HCT116 (cell line): Measurements from ENCODE around the gene CDK7. TPM values are rescaled to one million over a fixed set of nuclear protein-coding genes. Genes with fewer than 3 reads are reported as not detected.
"Not testable (repeated sequence)": the region's sequence is repeated elsewhere in the genome, so short reads cannot be mapped to it uniquely, and the experiment has no call there.

ENCODE experiments used
- ATAC-seq: fragments of 200-7000 bp; cut with Tn5 transposase; 2 replicates; pipeline ENCODE4 v1.9.1; 2020; ENCODE audit warnings: mild to moderate bottlenecking, moderate library complexity
- BruUV-seq: library from RNA; stranded (reverse); fragments of 400-500 nt; replicated peaks from 2 replicates; lab custom pipeline; 2021; lab: Mats Ljungman, UMichigan
- CTCF ChIA-PET: fragments of 300-600 bp; sonication (Branson Sonifier 250); formaldehyde crosslinking; loops from one replicate; lab custom pipeline; 2021; ENCODE audit warnings: antibody characterized with exemption; lab: Charles Lee
- POLR2A ChIA-PET: fragments of 300-600, 350-600 bp; sonication (Branson Sonifier 250); formaldehyde crosslinking; loops from one replicate; lab custom pipeline; 2021; ENCODE audit warnings: antibody characterized with exemption; lab: Charles Lee
- RAD21 ChIA-PET, 2 experiments: fragments of 300-600 bp; sonication (Branson Sonifier 250); formaldehyde crosslinking; loops; one replicate each; lab custom pipeline; 2023; ENCODE audit warnings: low total read pairs in 2 of 2; ENCODE audit not compliant: uncharacterized antibody in 2 of 2, unreplicated experiment in 2 of 2, low non-redundant PET in 1 of 2; lab: Charles Lee
- DNase-seq: peaks from one replicate; pipeline ENCODE4 v3.0.0-alpha.2; 2010; ENCODE audit warnings: low read depth, low spot score
- H2AFZ ChIP-seq: fragments of 200-600 bp; shearing (Covaris generic), sonication (generic); 2 replicates; pipeline ENCODE4 v1.6.1; 2017; ENCODE audit warnings: low read depth, mixed run types, mixed read lengths, antibody characterized with exemption, low read length; ENCODE audit not compliant: poor library complexity, severe bottlenecking
- H3K27ac ChIP-seq: 2 replicates; pipeline ENCODE4 v1.5.1; 2012; ENCODE audit warnings: low read depth, low read length
- H3K27me3 ChIP-seq: fragments of 200-600 bp; sonication (generic); 2 replicates; pipeline ENCODE4 v1.6.1; 2016; ENCODE audit warnings: mixed run types, low read length, mixed read lengths; ENCODE audit not compliant: insufficient read depth
- H3K36me3 ChIP-seq, 2 experiments: fragments of 200-500 bp in 1 of 2; fragments of 200-600 bp in 1 of 2; sonication (Bioruptor generic) in 1 of 2; sonication (generic) in 1 of 2; 2 replicates each; pipeline versions ENCODE4 v1.5.1 to v1.6.1; 2014 to 2016; ENCODE audit warnings: low read length in 2 of 2, inconsistent platforms in 1 of 2, mixed read lengths in 1 of 2, mixed run types in 1 of 2; ENCODE audit not compliant: insufficient read depth in 2 of 2, control insufficient read depth in 1 of 2
- H3K4me1 ChIP-seq, 2 experiments: fragments of 200-600 bp in 1 of 2; sonication (generic) in 1 of 2; 2 replicates each; pipeline versions ENCODE4 v1.5.1 to v1.6.1; 2012 to 2017; ENCODE audit warnings: low read length in 2 of 2, inconsistent platforms in 1 of 2, mild to moderate bottlenecking in 1 of 2, mixed read lengths in 1 of 2, mixed run types in 1 of 2, moderate library complexity in 1 of 2; ENCODE audit not compliant: insufficient read depth in 2 of 2, control insufficient read depth in 1 of 2
- H3K4me2 ChIP-seq: fragments of 200-600 bp; sonication (generic); 2 replicates; pipeline ENCODE4 v1.6.1; 2017; ENCODE audit warnings: mixed run types, low read length, mixed read lengths
- H3K4me3 ChIP-seq, 2 experiments: fragments of 200-600 bp in 1 of 2; sonication (generic) in 1 of 2; replicated peaks in 1 of 2; 2 replicates each; pipeline ENCODE4 v1.5.1; 2011 to 2016; ENCODE audit warnings: low read length in 2 of 2, control low read depth in 1 of 2, low read depth in 1 of 2, mild to moderate bottlenecking in 1 of 2, mixed read lengths in 1 of 2, mixed run types in 1 of 2
- H3K79me2 ChIP-seq: fragments of 200-600 bp; sonication (generic); 2 replicates; pipeline ENCODE4 v1.6.1; 2017; ENCODE audit warnings: mild to moderate bottlenecking, mixed run types, low read length, moderate library complexity, mixed read lengths; ENCODE audit not compliant: insufficient read depth
- H3K9ac ChIP-seq: fragments of 200-600 bp; sonication (generic); 2 replicates; pipeline ENCODE4 v1.6.1; 2016; ENCODE audit warnings: low read length, mixed read lengths
- H3K9me2 ChIP-seq: fragments of 200-600 bp; sonication (generic), shearing (Covaris generic); 2 replicates; pipeline ENCODE4 v1.6.1; 2017; ENCODE audit warnings: mixed run types, mild to moderate bottlenecking, moderate library complexity; ENCODE audit not compliant: insufficient read depth
- H3K9me3 ChIP-seq, 2 experiments: fragments of 200-500 bp in 1 of 2; fragments of 200-600 bp in 1 of 2; sonication (Bioruptor generic) in 1 of 2; sonication (generic) in 1 of 2; 2 replicates each; pipeline ENCODE4 v1.6.1; 2014 to 2017; ENCODE audit warnings: low read length in 2 of 2, mixed read lengths in 2 of 2, inconsistent platforms in 1 of 2, low read depth in 1 of 2, mild to moderate bottlenecking in 1 of 2, mixed run types in 1 of 2, moderate library complexity in 1 of 2; ENCODE audit not compliant: control insufficient read depth in 1 of 2, insufficient read depth in 1 of 2
- H4K20me1 ChIP-seq: fragments of 200-600 bp; sonication (generic), shearing (Covaris generic); 2 replicates; pipeline ENCODE4 v1.6.1; 2017; ENCODE audit warnings: mixed run types, mild to moderate bottlenecking, moderate library complexity; ENCODE audit not compliant: insufficient read depth
- EGR1 ChIP-seq: IDR thresholded peaks from 2 replicates; pipeline ENCODE4 v1.6.1; 2012; ENCODE audit warnings: low read depth
- FOSL1 ChIP-seq: IDR thresholded peaks from 2 replicates; pipeline ENCODE4 v1.6.1; 2012; ENCODE audit warnings: low read depth
- JUND ChIP-seq: IDR thresholded peaks from 2 replicates; pipeline ENCODE4 v1.6.1; 2012
- POLR2AphosphoS5 ChIP-seq: IDR thresholded peaks from 2 replicates; pipeline ENCODE4 v1.6.1; 2011; ENCODE audit warnings: mild to moderate bottlenecking, low read depth, low read length, moderate library complexity
- SRF ChIP-seq: IDR thresholded peaks from 2 replicates; pipeline ENCODE4 v1.6.1; 2012; ENCODE audit warnings: low read depth
- ZBTB33 ChIP-seq: IDR thresholded peaks from 2 replicates; pipeline ENCODE4 v1.6.1; 2011; ENCODE audit warnings: mild to moderate bottlenecking, low read length, moderate library complexity; ENCODE audit not compliant: insufficient replicate concordance; ENCODE audit errors: extremely low read depth
- ZFX ChIP-seq: fragments of 450-650 bp; IDR thresholded peaks from 2 replicates; pipeline ENCODE4 v1.6.1; 2017
- intact Hi-C: fragments of 100-400 bp; cut with micrococcal nuclease; formaldehyde crosslinking; loops from 2 replicates; pipeline ENCODE4 v1.10.0; 2022
- total RNA-seq: library from RNA; stranded (reverse); gene quantifications from one replicate; pipeline ENCODE4 v1.2.1, GENCODE V29; 2021; ENCODE audit not compliant: unreplicated experiment

The CDK7 gene
- total RNA-seq, 1 experiment from 2014 or later: 67.0 TPM

DNA sequence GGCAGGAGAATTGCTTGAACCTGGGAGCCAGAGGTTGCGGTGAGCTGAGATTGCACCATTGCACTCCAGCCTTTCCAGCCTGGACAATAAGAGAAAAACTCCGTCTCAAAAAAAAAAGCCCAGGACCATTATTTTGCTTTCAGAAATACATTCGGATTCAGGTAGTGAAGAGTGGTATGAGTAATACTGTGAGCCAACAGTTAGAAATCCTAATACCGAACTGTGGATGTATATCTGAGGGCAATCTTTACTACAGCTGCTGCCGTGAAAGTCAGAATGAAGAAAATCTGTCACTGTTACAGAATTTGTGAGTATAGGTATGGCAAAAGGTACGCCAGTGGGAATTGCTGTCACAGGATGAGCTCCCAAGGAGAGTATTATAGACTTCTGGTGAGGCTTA is 3.4 kb upstream of the CDK7 start:
- H3K9me2 ChIP-seq: no peaks in the 10 kb centered on the region
- H3K4me1 ChIP-seq: peaks cover 0 to 15% of the 10 kb centered on the region in 2 experiments; a peak in 3 of 4 replicates
- H3K9ac ChIP-seq: no peak overlapping the region
- no TSS peak for BruUV-seq
- RAD21 ChIA-PET: no interaction called here
- DNase-seq: no peak
- ATAC-seq: no peak
- intact Hi-C loops: no loop called here
- H3K36me3 ChIP-seq: peaks cover 8 to 10% of the 10 kb centered on the region in 2 experiments; a peak in 3 of 4 replicates
- H3K27me3 ChIP-seq: no peaks in the 10 kb centered on the region
- CTCF ChIA-PET: no interaction called here
- TF ChIP-seq ZBTB33 (no peak), SRF (no peak), FOSL1 (no peak), EGR1 (no peak)
- TF ChIP-seq, all 23 proteins: peak for 0
- no peak overlapping the region for H3K4me2 ChIP-seq
- H3K9me3 ChIP-seq: no peaks in the 10 kb centered on the region
- peaks cover 15% of the 10 kb centered on the region for H3K79me2 ChIP-seq
- POLR2A ChIA-PET: no interaction called here
- no peak overlapping the region for H3K27ac ChIP-seq
- no peak overlapping the region for H3K4me3 ChIP-seq
- H2AFZ ChIP-seq: no peak overlapping the region
- no peaks in the 10 kb centered on the region for H4K20me1 ChIP-seq

DNA sequence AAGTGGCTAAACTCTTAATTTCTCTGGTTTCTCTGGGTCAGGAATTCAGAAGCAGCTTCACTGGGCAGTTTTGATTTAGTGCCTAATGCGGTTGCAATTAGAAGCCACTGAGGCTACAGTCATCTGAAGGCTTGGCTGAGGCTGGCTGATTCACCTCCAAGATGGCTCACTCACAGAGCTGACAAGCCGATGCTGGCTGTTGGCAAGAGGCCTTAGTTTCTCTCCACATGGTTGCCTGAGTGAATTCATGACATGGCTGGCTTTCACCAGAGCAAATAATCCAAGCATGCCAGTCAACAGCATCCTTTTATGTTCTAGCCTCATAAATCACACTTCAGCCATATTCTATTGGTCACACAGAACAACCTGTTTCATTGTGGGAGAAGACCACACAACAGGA is 2.8 kb upstream of the CDK7 start:
- no peak for DNase-seq
- Histone ChIP-seq H3K9me3 (no peaks in the 10 kb centered on the region), H4K20me1 (no peaks in the 10 kb centered on the region), H3K79me2 (peaks cover 21% of the 10 kb centered on the region), H3K27me3 (no peaks in the 10 kb centered on the region), H3K9me2 (no peaks in the 10 kb centered on the region), H3K4me2 (no peak overlapping the region), H3K4me3 (no peak overlapping the region), H3K4me1 (peaks cover 0 to 20% of the 10 kb centered on the region in 2 experiments; a peak in 3 of 4 replicates)
- RAD21 ChIA-PET: no interaction called here
- no TSS peak for BruUV-seq
- POLR2A ChIA-PET: no interaction called here
- TF ChIP-seq POLR2AphosphoS5 (no peak), ZFX (no peak), JUND (no peak)
- TF ChIP-seq, all 23 proteins: peak for 0
- Histone ChIP-seq H3K27ac (no peak overlapping the region), H3K9ac (no peak overlapping the region), H2AFZ (no peak overlapping the region), H3K36me3 (peaks cover 8 to 10% of the 10 kb centered on the region in 2 experiments; a peak in 3 of 4 replicates)
- intact Hi-C loops: no loop called here
- CTCF ChIA-PET: no interaction called here
- no peak for ATAC-seq

DNA sequence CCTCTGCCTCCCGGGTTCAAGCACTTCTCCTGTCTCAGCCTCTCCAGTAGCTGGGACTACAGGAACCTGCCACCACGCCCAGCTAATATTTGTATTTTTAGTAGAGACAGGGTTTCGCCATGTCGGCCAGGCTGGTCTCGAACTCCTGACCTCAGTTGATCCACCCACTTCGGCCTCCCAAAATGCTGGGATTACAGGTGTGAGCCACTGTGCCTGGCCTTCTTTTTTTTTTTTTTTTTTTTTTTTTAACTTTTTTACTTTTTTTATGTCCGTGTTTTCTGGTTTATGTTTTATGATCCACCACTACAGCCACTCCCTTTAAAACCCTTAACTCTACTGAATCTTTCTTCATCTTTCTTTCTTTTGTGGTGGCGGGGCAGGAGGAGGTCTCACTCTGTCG is 2.0 kb downstream of the CDK7 start:
- H3K79me2 ChIP-seq: peaks cover 67% of the 10 kb centered on the region
- peak overlapping the region; percentile 90 for H3K27ac ChIP-seq
- H3K4me3 ChIP-seq, H3K36me3 ChIP-seq, intact Hi-C loops, CTCF ChIA-PET, H2AFZ ChIP-seq, H3K27me3 ChIP-seq, H4K20me1 ChIP-seq, H3K9me2 ChIP-seq, DNase-seq, H3K9me3 ChIP-seq, BruUV-seq, ATAC-seq, RAD21 ChIA-PET: not testable (repeated sequence)
- H3K4me2 ChIP-seq: peak overlapping the region; percentile 78
- POLR2A ChIA-PET: interaction anchor here (0.7 kb wide), 1 partner anchor 241 kb away, joined by 5 read pairs; no protein-coding TSS in a partner anchor
- H3K9ac ChIP-seq: peak overlapping the region; percentile 30; the same call in 1 of the 2 replicates
- H3K4me1 ChIP-seq: peaks cover 30 to 55% of the 10 kb centered on the region in 2 experiments
